K562 (cell line): ENCODE results near the gene MRGPRF. TPM values are rescaled to one million over a fixed set of nuclear protein-coding genes. Genes with fewer than 3 reads are reported as not detected.

Source experiments
- ATAC-seq: fragments of 200-7000 bp; cut with Tn5 transposase; 3 replicates; pipeline ENCODE4 v1.9.1; 2020; ENCODE audit warnings: moderate library complexity
- BruUV-seq: library from RNA; stranded (reverse); fragments of 400-500 nt; replicated peaks from 2 replicates; lab custom pipeline; 2021; lab: Mats Ljungman, UMichigan
- CTCF ChIA-PET: fragments of 300-600 bp; formaldehyde crosslinking; extraction: SDS; loops from one replicate; lab custom pipeline; 2021; ENCODE audit warnings: low intra/inter-chr PET ratio; lab: Yijun Ruan, JAX
- POLR2A ChIA-PET: fragments of 300-600, 350-650 bp; sonication (Branson Sonifier 250); formaldehyde crosslinking; extraction: SDS; loops from one replicate; lab custom pipeline; 2021; ENCODE audit warnings: antibody characterized with exemption, inconsistent platforms; lab: Yijun Ruan, JAX
- DNase-seq, 4 experiments: peaks; one replicate each; pipeline versions ENCODE4 v3.0.0 to v3.0.0-alpha.2; 2011 to 2018; ENCODE audit warnings: low spot score in 3 of 4, mixed read lengths in 3 of 4; ENCODE audit errors: extremely low read depth in 1 of 4
- FAIRE-seq: peaks from 2 replicates; lab custom pipeline; 2011; peaks lifted over from hg19 to GRCh38; lab: Jason Lieb, UNC
- H2AFZ ChIP-seq: 2 replicates; pipeline ENCODE4 v1.6.0; 2011; ENCODE audit warnings: low read depth, low read length, control low read depth, inconsistent platforms
- H3K27ac ChIP-seq: fragments of 200-600 bp; 3 replicates; pipeline ENCODE4 v1.8.0; 2011; ENCODE audit warnings: low read depth, mild to moderate bottlenecking, control low read depth, inconsistent platforms, low read length, moderate library complexity, mixed read lengths; ENCODE audit errors: extremely low read depth
- H3K27me3 ChIP-seq, 2 experiments: fragments of 300-600 bp in 1 of 2; 2 replicates in 1 of 2; 3 replicates in 1 of 2; pipeline versions ENCODE4 v1.6.0 to v1.8.0; 2011; ENCODE audit warnings: inconsistent platforms in 2 of 2, low read length in 2 of 2, mild to moderate bottlenecking in 1 of 2, mixed read lengths in 1 of 2, moderate library complexity in 1 of 2; ENCODE audit not compliant: control insufficient read depth in 2 of 2, insufficient read depth in 2 of 2
- H3K36me3 ChIP-seq: fragments of 300-600 bp; 3 replicates; pipeline ENCODE4 v1.8.0; 2011; ENCODE audit warnings: mild to moderate bottlenecking, low read length, inconsistent platforms; ENCODE audit not compliant: control insufficient read depth, insufficient read depth
- H3K4me1 ChIP-seq, 2 experiments: fragments of 200-600 bp in 1 of 2; replicated peaks in 1 of 2; 2 replicates in 1 of 2; 3 replicates in 1 of 2; pipeline versions ENCODE4 v1.5.1 to v1.8.0; 2011; ENCODE audit warnings: inconsistent platforms in 2 of 2, low read length in 2 of 2, mild to moderate bottlenecking in 1 of 2, mixed read lengths in 1 of 2, moderate library complexity in 1 of 2; ENCODE audit not compliant: control insufficient read depth in 2 of 2, insufficient read depth in 2 of 2
- H3K4me2 ChIP-seq: 2 replicates; pipeline ENCODE4 v1.6.1; 2011; ENCODE audit warnings: low read length, control low read depth, inconsistent platforms, mixed read lengths; ENCODE audit not compliant: insufficient read depth
- H3K4me3 ChIP-seq: fragments of 200-600 bp; sonication (generic), shearing (Covaris generic); 2 replicates; pipeline ENCODE4 v1.5.1; 2016; ENCODE audit warnings: control low read depth, inconsistent platforms
- H3K79me2 ChIP-seq: fragments of 200-600 bp; 3 replicates; pipeline ENCODE4 v1.8.0; 2011; ENCODE audit warnings: low read length, inconsistent platforms; ENCODE audit not compliant: control insufficient read depth, insufficient read depth
- H3K9ac ChIP-seq, 2 experiments: 2 replicates each; pipeline versions ENCODE4 v1.6.0 to v1.6.1; 2011; ENCODE audit warnings: low read depth in 2 of 2, low read length in 2 of 2, control low read depth in 1 of 2, inconsistent platforms in 1 of 2, mild to moderate bottlenecking in 1 of 2, mixed read lengths in 1 of 2; ENCODE audit not compliant: insufficient read depth in 1 of 2
- H3K9me1 ChIP-seq: one replicate; pipeline ENCODE4 v1.6.0; 2011; ENCODE audit warnings: inconsistent platforms, mild to moderate bottlenecking, low read length, moderate library complexity; ENCODE audit not compliant: control insufficient read depth, insufficient read depth
- H3K9me3 ChIP-seq: replicated peaks from 2 replicates; pipeline ENCODE4 v1.5.1; 2011; ENCODE audit warnings: low read depth, low read length, inconsistent platforms; ENCODE audit not compliant: control insufficient read depth, insufficient read depth
- H4K20me1 ChIP-seq: replicated peaks from 2 replicates; pipeline ENCODE4 v1.6.1; 2011; ENCODE audit warnings: low read length, inconsistent platforms, mixed read lengths; ENCODE audit not compliant: control insufficient read depth, insufficient read depth
- ASH1L ChIP-seq: fragments of 450-650 bp; IDR thresholded peaks from 2 replicates; pipeline ENCODE4 v1.6.1; 2018; ENCODE audit warnings: borderline replicate concordance, mild to moderate bottlenecking, low read depth; ENCODE audit not compliant: partially characterized antibody
- BRF1 ChIP-seq: IDR thresholded peaks from 3 replicates; pipeline ENCODE4 v1.6.1; 2011; ENCODE audit warnings: borderline replicate concordance, mild to moderate bottlenecking; ENCODE audit not compliant: insufficient read length; ENCODE audit errors: extremely low read depth
- CBX1 ChIP-seq: sonication (generic); IDR thresholded peaks from 2 replicates; pipeline ENCODE4 v1.6.1; 2016; ENCODE audit warnings: antibody characterized with exemption, low read depth, mild to moderate bottlenecking
- FOXJ2 ChIP-seq: fragments of 200-800 bp; sonication (Bioruptor generic); IDR thresholded peaks from 2 replicates; pipeline ENCODE4 v1.6.1; 2016; ENCODE audit warnings: missing genetic modification characterization, missing compliant biosample characterization
- FOXM1 ChIP-seq, 2 experiments: fragments of 450-650 bp in 1 of 2; sonication (generic) in 1 of 2; formaldehyde crosslinking in 1 of 2; IDR thresholded peaks; 2 replicates each; pipeline versions ENCODE4 v1.6.1 to v1.9.0; 2017 to 2022; ENCODE audit warnings: low read depth in 2 of 2, mild to moderate bottlenecking in 2 of 2, missing genetic modification reagents in 1 of 2, moderate library complexity in 1 of 2
- KDM2B ChIP-seq: fragments of 250-450 bp; sonication (Bioruptor Pico); IDR thresholded peaks from 2 replicates; pipeline ENCODE4 v1.8.0; 2021; ENCODE audit warnings: mild to moderate bottlenecking, moderate library complexity
- NCOR1 ChIP-seq: fragments of 450-650 bp; IDR thresholded peaks from 2 replicates; pipeline ENCODE4 v1.6.1; 2016; ENCODE audit warnings: mild to moderate bottlenecking, moderate library complexity
- SNAPC5 ChIP-seq: fragments of 250-450 bp; sonication (Bioruptor Pico); IDR thresholded peaks from 2 replicates; pipeline ENCODE4 v1.8.0; 2021; ENCODE audit warnings: moderate library complexity, mild to moderate bottlenecking, inconsistent platforms
- U2AF2 ChIP-seq: fragments of 200-400 bp; formaldehyde crosslinking; optimal IDR thresholded peaks from 2 replicates; pipeline ENCODE3; 2017; ENCODE audit warnings: low read depth, mild to moderate bottlenecking, low read length
- ZNF717 ChIP-seq: fragments of 250-450 bp; sonication (Bioruptor Pico); IDR thresholded peaks from 2 replicates; pipeline ENCODE4 v1.5.0; 2021
- ZZZ3 ChIP-seq: fragments of 450-650 bp; IDR thresholded peaks from 2 replicates; pipeline ENCODE4 v1.6.1; 2016; ENCODE audit warnings: antibody characterized with exemption, mild to moderate bottlenecking, moderate library complexity
- WGBS: fragments of 100-300 bp; shearing (Covaris generic); methylation state at CpG from one replicate; pipeline ENCODE4 v1.1.6; 2016; ENCODE audit warnings: low coverage, mixed read lengths; ENCODE audit not compliant: insufficient coverage; ENCODE audit errors: missing lambda C conversion rate; 5-methylcytosine and 5-hydroxymethylcytosine counted together
- in situ Hi-C: fragments of 300-500 bp; cut with MboI; formaldehyde crosslinking; loops from 4 replicates; pipeline ENCODE4 v1.15.0; 2018; ENCODE audit warnings: inconsistent platforms, mixed read lengths
- intact Hi-C: fragments of 100-400 bp; cut with micrococcal nuclease; formaldehyde crosslinking; loops from 2 replicates; pipeline ENCODE4 v1.14.2; 2022
- polyA plus RNA-seq, 8 experiments: library from polyadenylated mRNA; depleted of rRNA in 4 of 8; stranded (reverse) in 5 of 8; unstranded in 3 of 8; fragments of >200 nt; fragmentation: Nextera tagmentation in 2 of 8; fragmentation: Illumina TruSeq in 1 of 8; extraction: Ambion mirVana in 2 of 8; extraction: Trizol in 1 of 8; gene quantifications; 2 replicates each; pipeline versions ENCODE4 v1.2.1 to v1.2.3, GENCODE V29; 2011 to 2014; ENCODE audit warnings: inconsistent platforms in 1 of 8, missing spikeins in 1 of 8
- total RNA-seq, 7 experiments: library from RNA; depleted of rRNA in 6 of 7; stranded (reverse); fragments of >200 nt in 6 of 7; fragmentation: Illumina TruSeq in 2 of 7; extraction: Trizol in 2 of 7; gene quantifications; 2 replicates each; pipeline versions ENCODE4 v1.2.1 to v1.2.3, GENCODE V29; 2011 to 2021; ENCODE audit warnings: low replicate concordance in 1 of 7
- TF ChIP-seq, protein P1 (sequence below): fragments of 200-800 bp; sonication (Bioruptor generic); IDR thresholded peaks from 2 replicates; pipeline ENCODE4 v1.6.1; 2017; ENCODE audit warnings: missing genetic modification characterization, missing compliant biosample characterization

MRGPRF gene
- total and polyA plus RNA-seq, 9 of the 15 experiments (the other 6 are each of a cell fraction or from before 2014, with no cell fraction given), result not detected

DNA sequence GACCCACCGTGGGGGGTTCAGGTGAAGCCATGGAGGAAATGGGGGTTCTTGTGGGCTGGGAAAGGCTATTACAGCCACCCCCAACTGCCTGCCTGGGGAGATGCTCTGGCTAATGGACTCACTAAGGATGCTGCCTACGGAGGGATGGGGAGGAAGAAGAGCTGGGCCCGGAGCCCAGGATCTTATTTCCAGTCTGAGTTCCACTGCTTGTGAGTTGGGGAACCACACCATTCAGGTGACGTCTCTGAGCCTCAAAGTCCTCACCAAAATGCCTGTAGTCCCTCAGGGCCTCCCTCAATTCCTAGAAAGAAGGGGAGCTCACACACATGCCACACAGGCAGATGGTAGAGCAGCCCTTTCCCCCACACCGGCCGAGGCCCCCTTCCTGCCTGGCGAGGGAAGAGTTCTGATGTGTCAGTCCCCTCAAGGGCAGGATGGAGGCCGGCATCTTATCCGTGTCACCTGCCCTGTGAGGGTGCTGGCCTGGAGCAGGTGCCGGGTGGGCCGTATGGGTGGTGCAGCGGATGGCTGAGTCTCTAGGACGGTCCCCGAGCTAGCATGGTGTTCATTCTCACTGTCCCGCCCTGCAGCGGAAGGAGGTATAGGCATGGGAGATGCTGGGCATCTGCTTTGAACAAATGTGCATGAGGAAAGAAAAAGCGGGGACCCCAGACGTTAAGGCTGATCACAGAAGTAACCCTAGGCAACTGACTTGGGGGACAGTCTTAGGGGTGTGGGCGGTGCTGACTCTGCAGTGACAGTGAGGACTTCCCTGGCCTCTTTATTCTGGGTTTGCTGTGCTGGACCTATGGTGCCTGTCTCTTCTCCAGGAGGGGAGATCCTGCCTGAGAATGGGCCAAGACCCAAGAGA, 15.7 kb downstream of the MRGPRF start:
- intact Hi-C loops, result no loop called here
- ATAC-seq, result no peak

GRCh38 chr11:68996376-68997123, 16.5 kb downstream of the MRGPRF start:
- ChIA-PET CTCF (no interaction called here), POLR2A (interaction anchor here (0.6 kb wide), 2 partner anchors 9 to 755 kb away, joined by 3 to 4 read pairs; no protein-coding TSS in a partner anchor)
- peaks cover 0 to 7% of the 10 kb centered on the region in 2 experiments; a peak in 3 of 5 replicates for H3K4me1 ChIP-seq
- no peak overlapping the region for H3K4me2 ChIP-seq
- no peaks in the 10 kb centered on the region for H3K9me3 ChIP-seq
- H3K9me1 ChIP-seq, result no peaks in the 10 kb centered on the region
- H3K27ac ChIP-seq, result no peak overlapping the region
- peaks cover 7% of the 10 kb centered on the region; the same call in 1 of the 2 replicates for H4K20me1 ChIP-seq
- WGBS, result 21% methylated on average over 22 of the region's 24 CpGs
- no peaks in the 10 kb centered on the region for H3K36me3 ChIP-seq
- H3K9ac ChIP-seq, result no peak overlapping the region
- BruUV-seq, result no TSS peak
- no peaks in the 10 kb centered on the region for H3K79me2 ChIP-seq
- no peak for ATAC-seq
- no peak overlapping the region for H3K4me3 ChIP-seq
- peaks cover 55 to 89% of the 10 kb centered on the region in 2 experiments for H3K27me3 ChIP-seq
- no peak for DNase-seq
- in situ Hi-C loops, result no loop called here
- FAIRE-seq, result no peak
- H2AFZ ChIP-seq, result no peak overlapping the region
- intact Hi-C loops, result no loop called here
- TF ChIP-seq FOXM1 (IDR thresholded peaks at IDR 0.05; ENCODE audit: low read depth), result no peak
- TF ChIP-seq FOXM1 (CRISPR knock-in tag; IDR thresholded peaks at IDR 0.05; ENCODE audit: low read depth), result no peak
- TF ChIP-seq BRF1, result no peak
- TF ChIP-seq CBX1, result no peak
- no peak for TF ChIP-seq NCOR1
- TF ChIP-seq FOXJ2 (tag), result no peak
- TF ChIP-seq, protein P1, sequence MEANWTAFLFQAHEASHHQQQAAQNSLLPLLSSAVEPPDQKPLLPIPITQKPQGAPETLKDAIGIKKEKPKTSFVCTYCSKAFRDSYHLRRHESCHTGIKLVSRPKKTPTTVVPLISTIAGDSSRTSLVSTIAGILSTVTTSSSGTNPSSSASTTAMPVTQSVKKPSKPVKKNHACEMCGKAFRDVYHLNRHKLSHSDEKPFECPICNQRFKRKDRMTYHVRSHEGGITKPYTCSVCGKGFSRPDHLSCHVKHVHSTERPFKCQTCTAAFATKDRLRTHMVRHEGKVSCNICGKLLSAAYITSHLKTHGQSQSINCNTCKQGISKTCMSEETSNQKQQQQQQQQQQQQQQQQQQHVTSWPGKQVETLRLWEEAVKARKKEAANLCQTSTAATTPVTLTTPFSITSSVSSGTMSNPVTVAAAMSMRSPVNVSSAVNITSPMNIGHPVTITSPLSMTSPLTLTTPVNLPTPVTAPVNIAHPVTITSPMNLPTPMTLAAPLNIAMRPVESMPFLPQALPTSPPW (CRISPR knock-in tag), result no peak
- no peak for TF ChIP-seq KDM2B (CRISPR knock-in tag)
- TF ChIP-seq ZNF717, result no peak
- TF ChIP-seq SNAPC5 (CRISPR knock-in tag), result no peak
- no peak for TF ChIP-seq ZZZ3
- no peak for TF ChIP-seq U2AF2

More for the DNA sequence above, 15.7 kb downstream of the MRGPRF start:
- no peaks in the 10 kb centered on the region for H3K79me2 ChIP-seq
- in situ Hi-C loops, result no loop called here
- CTCF ChIA-PET, result no interaction called here
- TF ChIP-seq NCOR1 (no peak), ASH1L (no peak)
- H3K4me2 ChIP-seq, result no peak overlapping the region
- H4K20me1 ChIP-seq, result peaks cover 7% of the 10 kb centered on the region; the same call in 1 of the 2 replicates
- H3K27me3 ChIP-seq, result peaks cover 59 to 92% of the 10 kb centered on the region in 2 experiments
- no peak overlapping the region for H3K27ac ChIP-seq
- no peak for DNase-seq
- POLR2A ChIA-PET, result interaction anchor here (1.2 kb wide), 1 partner anchor 13 kb away, joined by 5 read pairs; no protein-coding TSS in a partner anchor
- no peak overlapping the region for H2AFZ ChIP-seq
- no peaks in the 10 kb centered on the region for H3K9me1 ChIP-seq
- no peak overlapping the region for H3K9ac ChIP-seq
- no TSS peak for BruUV-seq
- peaks cover 0 to 7% of the 10 kb centered on the region in 2 experiments; a peak in 3 of 5 replicates for H3K4me1 ChIP-seq
- no peaks in the 10 kb centered on the region for H3K9me3 ChIP-seq
- H3K4me3 ChIP-seq, result no peak overlapping the region
- FAIRE-seq, result no peak
- 17% methylated on average over 13 of the region's 19 CpGs for WGBS
- H3K36me3 ChIP-seq, result no peaks in the 10 kb centered on the region
